Neural progenitor cell (in vitro differentiated cells): ENCODE results near the gene ANKRD31. TPM values are rescaled to one million over a fixed set of nuclear protein-coding genes. Genes with fewer than 3 reads are reported as not detected.

Experiments used
- DNase-seq: peaks from one replicate; pipeline ENCODE4 v3.0.0-alpha.2; 2016; ENCODE audit warnings: low spot score
- H2AFZ ChIP-seq: fragments of 200-600 bp; sonication (generic); replicated peaks from 2 replicates; pipeline ENCODE4 v1.6.1; 2016; ENCODE audit warnings: antibody characterized with exemption
- H3F3A ChIP-seq: fragments of 200-600 bp; sonication (generic); 2 replicates; pipeline ENCODE4 v1.6.1; 2016; ENCODE audit warnings: antibody characterized with exemption, low read depth
- H3K27ac ChIP-seq: fragments of 200-600 bp; sonication (generic); 2 replicates; pipeline ENCODE4 v1.5.1; 2016; ENCODE audit warnings: mild to moderate bottlenecking
- H3K27me3 ChIP-seq: fragments of 200-600 bp; sonication (generic); 2 replicates; pipeline ENCODE4 v1.6.1; 2016; ENCODE audit warnings: mild to moderate bottlenecking, moderate library complexity
- H3K36me3 ChIP-seq: fragments of 200-600 bp; sonication (generic); 2 replicates; pipeline ENCODE4 v1.5.1; 2016
- H3K4me1 ChIP-seq: fragments of 200-600 bp; sonication (generic); 2 replicates; pipeline ENCODE4 v1.6.1; 2016; ENCODE audit warnings: mixed run types
- H3K4me2 ChIP-seq: fragments of 200-600 bp; sonication (generic); 2 replicates; pipeline ENCODE4 v1.6.1; 2016
- H3K4me3 ChIP-seq: fragments of 200-600 bp; sonication (generic); 2 replicates; pipeline ENCODE4 v1.5.1; 2016
- H3K79me2 ChIP-seq: fragments of 200-600 bp; sonication (generic); 2 replicates; pipeline ENCODE4 v1.6.1; 2016; ENCODE audit warnings: low read depth
- H3K9ac ChIP-seq: fragments of 200-600 bp; sonication (generic); 2 replicates; pipeline ENCODE4 v1.6.1; 2016
- H3K9me3 ChIP-seq: fragments of 200-600 bp; sonication (generic); 2 replicates; pipeline ENCODE4 v1.5.1; 2016; ENCODE audit warnings: low read depth
- H4K20me1 ChIP-seq: fragments of 200-600 bp; sonication (generic); 2 replicates; pipeline ENCODE4 v1.6.1; 2016; ENCODE audit warnings: low read depth
- H3K27ac Mint-ChIP-seq: 3 replicates; pipeline ENCODE4 v1.8.0; 2021; ENCODE audit warnings: mixed read lengths
- H3K27me3 Mint-ChIP-seq: 2 replicates; pipeline ENCODE4 v1.8.0; 2022; ENCODE audit warnings: low read depth, mild to moderate bottlenecking, inconsistent platforms, moderate library complexity, mixed read lengths; ENCODE audit not compliant: insufficient read depth
- H3K36me3 Mint-ChIP-seq: 3 replicates; pipeline ENCODE4 v1.8.0; 2021; ENCODE audit warnings: mixed read lengths
- H3K4me1 Mint-ChIP-seq: 3 replicates; pipeline ENCODE4 v1.8.0; 2021; ENCODE audit warnings: mixed read lengths
- H3K4me3 Mint-ChIP-seq: 3 replicates; pipeline ENCODE4 v1.8.0; 2021; ENCODE audit warnings: mild to moderate bottlenecking, moderate library complexity, mixed read lengths
- H3K9me3 Mint-ChIP-seq: 3 replicates; pipeline ENCODE4 v1.8.0; 2020; ENCODE audit warnings: mixed read lengths
- CTCF ChIP-seq: fragments of 200-600 bp; sonication (generic); IDR thresholded peaks from 2 replicates; pipeline ENCODE4 v1.5.1; 2017; ENCODE audit warnings: antibody characterized with exemption, mild to moderate bottlenecking
- EZH2 ChIP-seq: fragments of 200-600 bp; sonication (generic); IDR thresholded peaks from 2 replicates; pipeline ENCODE4 v1.6.1; 2017; ENCODE audit warnings: antibody characterized with exemption, mild to moderate bottlenecking, moderate library complexity
- EZH2phosphoT487 ChIP-seq: fragments of 200-600 bp; sonication (generic); IDR thresholded peaks from 2 replicates; pipeline ENCODE4 v1.6.1; 2017; ENCODE audit warnings: antibody characterized with exemption
- total RNA-seq: library from RNA; depleted of rRNA; stranded (reverse); fragments of >200 nt; gene quantifications from 2 replicates; pipeline ENCODE4 v1.2.3, GENCODE V29; 2015; ENCODE audit warnings: low replicate concordance

The ANKRD31 gene
- total RNA-seq, 1 donor from 2014 or later = 0.75 TPM

- Histone ChIP-seq H2AFZ (no peak overlapping the region), H3K27ac (no peak overlapping the region), H3K36me3 (no peaks in the 10 kb centered on the region), H3K4me2 (no peak overlapping the region), H3F3A (no peaks in the 10 kb centered on the region), H3K27me3 (no peaks in the 10 kb centered on the region), H3K79me2 (no peaks in the 10 kb centered on the region), H4K20me1 (no peaks in the 10 kb centered on the region), H3K4me1 (peaks cover 5% of the 10 kb centered on the region), H3K9me3 (no peaks in the 10 kb centered on the region), H3K9ac (no peak overlapping the region), H3K4me3 (no peak overlapping the region)
- DNase-seq = no peak
- Mint-ChIP-seq H3K36me3 (no peaks in the 10 kb centered on the region), H3K4me1 (no peaks in the 10 kb centered on the region), H3K27ac (no peak overlapping the region), H3K27me3 (no peaks in the 10 kb centered on the region), H3K4me3 (no peak overlapping the region), H3K9me3 (no peaks in the 10 kb centered on the region)
- TF ChIP-seq CTCF = no peak
- TF ChIP-seq EZH2phosphoT487 = no peak
- TF ChIP-seq EZH2 = no peak
These were observed 45.2 kb upstream of the ANKRD31 start for GRCh38 chr5:75281716-75282465.

- Histone ChIP-seq H3K9ac (no peak overlapping the region), H3K4me3 (no peak overlapping the region), H3K27me3 (no peaks in the 10 kb centered on the region), H3K4me2 (no peak overlapping the region), H3K4me1 (peaks cover 5% of the 10 kb centered on the region), H3K9me3 (no peaks in the 10 kb centered on the region), H3K27ac (no peak overlapping the region), H4K20me1 (no peaks in the 10 kb centered on the region), H3K36me3 (no peaks in the 10 kb centered on the region), H2AFZ (no peak overlapping the region), H3F3A (no peaks in the 10 kb centered on the region), H3K79me2 (no peaks in the 10 kb centered on the region)
- TF ChIP-seq EZH2 = no peak
- TF ChIP-seq CTCF = no peak
- TF ChIP-seq EZH2phosphoT487 = no peak
- no peak overlapping the region for H3K4me3 Mint-ChIP-seq
- no peak overlapping the region for H3K27ac Mint-ChIP-seq
- DNase-seq = no peak
- no peaks in the 10 kb centered on the region for H3K9me3 Mint-ChIP-seq
- H3K4me1 Mint-ChIP-seq = peaks cover 3% of the 10 kb centered on the region
- H3K36me3 Mint-ChIP-seq = no peaks in the 10 kb centered on the region
- no peaks in the 10 kb centered on the region for H3K27me3 Mint-ChIP-seq
These were observed 42.6 kb upstream of the ANKRD31 start for GRCh38 chr5:75279321-75279720.

GRCh38 chr5:75277463-75277862 lies 40.8 kb upstream of the ANKRD31 start:
- Mint-ChIP-seq H3K9me3 (peaks cover 8% of the 10 kb centered on the region), H3K27me3 (peaks cover under 1% of the 10 kb centered on the region), H3K4me1 (peaks cover 3% of the 10 kb centered on the region), H3K4me3 (no peak overlapping the region), H3K36me3 (no peaks in the 10 kb centered on the region), H3K27ac (no peak overlapping the region)
- Histone ChIP-seq H3K27ac (no peak overlapping the region), H3K9ac (no peak overlapping the region), H3K79me2 (no peaks in the 10 kb centered on the region), H4K20me1 (no peaks in the 10 kb centered on the region), H3K36me3 (no peaks in the 10 kb centered on the region), H3K4me3 (no peak overlapping the region), H3F3A (no peaks in the 10 kb centered on the region), H3K4me1 (no peaks in the 10 kb centered on the region), H2AFZ (no peak overlapping the region), H3K9me3 (no peaks in the 10 kb centered on the region), H3K4me2 (no peak overlapping the region), H3K27me3 (no peaks in the 10 kb centered on the region)
- no peak for DNase-seq
- TF ChIP-seq CTCF (no peak), EZH2 (no peak), EZH2phosphoT487 (no peak)
